ENCODE results near the gene C22orf39. TPM values are rescaled to one million over a fixed set of nuclear protein-coding genes. Genes with fewer than 3 reads are reported as not detected.

Gene C22orf39
- total RNA-seq, 1 experiment from 2014 or later: 22.2 TPM

GRCh38 chr22:19406281-19406811, 41.2 kb downstream of the C22orf39 start:
- Mint-ChIP-seq H3K27me3 (ENCODE audit: insufficient read depth, unreplicated experiment) (no peaks in the 10 kb centered on the region), H3K4me1 (ENCODE audit: insufficient read depth, unreplicated experiment) (no peaks in the 10 kb centered on the region), H3K9me3 (ENCODE audit: unreplicated experiment) (no peaks in the 10 kb centered on the region), H3K36me3 (ENCODE audit: insufficient read depth, unreplicated experiment) (peaks cover 61% of the 10 kb centered on the region), H3K27ac (ENCODE audit: low read depth, unreplicated experiment) (no peak overlapping the region), H3K4me3 (ENCODE audit: unreplicated experiment) (no peak overlapping the region)
- no peak for TF ChIP-seq CTCF (IDR thresholded peaks at IDR 0.05; ENCODE audit: unreplicated experiment)
- intact Hi-C loops (cut with micrococcal nuclease): no loop called here
- CTCF ChIA-PET: interaction anchor here (0.9 kb wide), 1 partner anchor 10 kb away, joined by 4 read pairs; no protein-coding TSS in a partner anchor
- no TSS peak for BruUV-seq (replicated peaks)
- no peak for DNase-seq (ENCODE audit: unreplicated experiment)
- POLR2A ChIA-PET: interaction anchor here (1.4 kb wide), 1 partner anchor 22 kb away, joined by 5 read pairs; no protein-coding TSS in a partner anchor

GRCh38 chr22:19405652-19406051, 41.9 kb downstream of the C22orf39 start:
- Mint-ChIP-seq H3K27ac (ENCODE audit: low read depth, unreplicated experiment) (no peak overlapping the region), H3K27me3 (ENCODE audit: insufficient read depth, unreplicated experiment) (no peaks in the 10 kb centered on the region), H3K9me3 (ENCODE audit: unreplicated experiment) (no peaks in the 10 kb centered on the region), H3K4me1 (ENCODE audit: insufficient read depth, unreplicated experiment) (no peaks in the 10 kb centered on the region), H3K36me3 (ENCODE audit: insufficient read depth, unreplicated experiment) (peaks cover 64% of the 10 kb centered on the region), H3K4me3 (ENCODE audit: unreplicated experiment) (no peak overlapping the region)
- DNase-seq (ENCODE audit: unreplicated experiment): no peak
- intact Hi-C loops (cut with micrococcal nuclease): no loop called here
- ChIA-PET POLR2A (interaction anchor here (0.7 to 1.4 kb wide), 2 partner anchors 22 to 47 kb away, joined by 4 to 5 read pairs; no protein-coding TSS in a partner anchor), CTCF (no interaction called here)
- no peak for TF ChIP-seq CTCF (IDR thresholded peaks at IDR 0.05; ENCODE audit: unreplicated experiment)
- BruUV-seq (replicated peaks): no TSS peak

- no peak overlapping the region for H3K4me3 Mint-ChIP-seq (ENCODE audit: unreplicated experiment)
- H3K36me3 Mint-ChIP-seq (ENCODE audit: insufficient read depth, unreplicated experiment): peaks cover 66% of the 10 kb centered on the region
- no peak overlapping the region for H3K27ac Mint-ChIP-seq (ENCODE audit: low read depth, unreplicated experiment)
- no peaks in the 10 kb centered on the region for H3K4me1 Mint-ChIP-seq (ENCODE audit: insufficient read depth, unreplicated experiment)
- ChIA-PET CTCF (interaction anchor here (0.6 kb wide), 1 partner anchor 548 kb away, joined by 4 read pairs; no protein-coding TSS in a partner anchor), POLR2A (interaction anchor here (0.7 kb wide), 1 partner anchor 47 kb away, joined by 4 read pairs; no protein-coding TSS in a partner anchor)
- H3K9me3 Mint-ChIP-seq (ENCODE audit: unreplicated experiment): no peaks in the 10 kb centered on the region
- BruUV-seq (replicated peaks): no TSS peak
- TF ChIP-seq CTCF (IDR thresholded peaks at IDR 0.05; ENCODE audit: unreplicated experiment): no peak
- intact Hi-C loops (cut with micrococcal nuclease): no loop called here
- H3K27me3 Mint-ChIP-seq (ENCODE audit: insufficient read depth, unreplicated experiment): no peaks in the 10 kb centered on the region
- DNase-seq (ENCODE audit: unreplicated experiment): no peak
These were observed 42.4 kb downstream of the C22orf39 start for GRCh38 chr22:19405133-19405532.

- no peak for DNase-seq (ENCODE audit: unreplicated experiment)
- ChIA-PET POLR2A (interaction anchor here (1.4 kb wide), 1 partner anchor 225 kb away, joined by 4 read pairs; no protein-coding TSS in a partner anchor), CTCF (interaction anchor here (0.6 kb wide), 1 partner anchor 549 kb away, joined by 4 read pairs; no protein-coding TSS in a partner anchor)
- H3K4me1 Mint-ChIP-seq (ENCODE audit: insufficient read depth, unreplicated experiment): no peaks in the 10 kb centered on the region
- H3K36me3 Mint-ChIP-seq (ENCODE audit: insufficient read depth, unreplicated experiment): peaks cover 65% of the 10 kb centered on the region
- H3K27me3 Mint-ChIP-seq (ENCODE audit: insufficient read depth, unreplicated experiment): no peaks in the 10 kb centered on the region
- H3K9me3 Mint-ChIP-seq (ENCODE audit: unreplicated experiment): no peaks in the 10 kb centered on the region
- no peak for TF ChIP-seq CTCF (IDR thresholded peaks at IDR 0.05; ENCODE audit: unreplicated experiment)
- no TSS peak for BruUV-seq (replicated peaks)
- no peak overlapping the region for H3K4me3 Mint-ChIP-seq (ENCODE audit: unreplicated experiment)
- H3K27ac Mint-ChIP-seq (ENCODE audit: low read depth, unreplicated experiment): peak overlapping the region; percentile 74
- intact Hi-C loops (cut with micrococcal nuclease): no loop called here
These were observed 42.8 kb downstream of the C22orf39 start for GRCh38 chr22:19404676-19405075.
